RWPE1 (cell line): Measurements from ENCODE around the gene AK5.

Experiments
- CTCF ChIA-PET: fragments of 350-600 bp; sonication (Branson Sonifier 250); formaldehyde crosslinking; extraction: SDS; loops from one replicate; lab custom pipeline; 2021; lab: Yijun Ruan, JAX
- POLR2A ChIA-PET: fragments of 400-600 bp; formaldehyde crosslinking; extraction: SDS; loops from one replicate; lab custom pipeline; 2020; ENCODE audit warnings: antibody characterized with exemption; ENCODE audit not compliant: low non-redundant PET; lab: Yijun Ruan, JAX
- DNase-seq: peaks from one replicate; pipeline ENCODE4 v3.0.0; 2012; ENCODE audit warnings: low spot score
- H3K27ac ChIP-seq: fragments of 450-650 bp; 2 replicates; pipeline ENCODE4 v1.5.1; 2017
- CTCF ChIP-seq: fragments of 450-650 bp; conservative IDR thresholded peaks from 2 replicates; pipeline ENCODE4 v1.5.1; 2017; ENCODE audit warnings: low read depth, mild to moderate bottlenecking

AK5 gene

DNA sequence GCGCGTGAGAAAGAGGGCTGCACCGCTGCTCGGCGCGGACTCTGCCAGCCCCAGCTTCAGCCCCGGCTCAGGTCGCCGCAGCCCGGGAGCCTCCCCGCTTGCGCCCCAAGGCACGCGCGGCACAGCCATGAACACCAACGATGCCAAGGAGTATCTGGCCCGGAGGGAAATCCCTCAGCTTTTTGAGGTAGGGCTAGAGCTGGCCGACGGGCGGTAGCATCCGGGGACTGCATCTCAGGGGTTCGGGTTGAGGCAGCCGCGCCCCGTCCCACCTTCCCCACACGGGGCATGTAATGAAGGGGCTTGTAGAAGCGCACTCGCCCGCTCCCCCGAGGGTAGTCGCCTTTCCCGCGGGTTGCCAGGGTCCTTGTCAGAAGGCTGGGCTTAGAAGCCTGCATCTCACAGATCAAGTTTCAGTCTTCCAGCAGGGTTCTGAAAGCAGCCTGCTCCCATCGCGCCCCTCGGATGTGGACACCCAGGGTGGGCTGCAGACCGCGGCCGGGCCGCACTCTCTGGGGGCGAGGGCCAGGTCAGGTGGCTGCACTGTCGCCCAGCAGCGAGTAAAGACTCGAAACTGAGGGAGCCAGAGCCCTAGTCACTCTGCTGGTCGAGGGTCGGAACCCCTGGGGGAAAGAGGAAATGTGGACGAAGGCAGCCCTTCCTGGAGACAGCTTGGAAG is 507 bp downstream of the AK5 start:
- ChIA-PET POLR2A (no interaction called here), CTCF (no interaction called here)
- no peak for TF ChIP-seq CTCF
- peak; percentile 33 for DNase-seq
- H3K27ac ChIP-seq, result no peak overlapping the region

DNA sequence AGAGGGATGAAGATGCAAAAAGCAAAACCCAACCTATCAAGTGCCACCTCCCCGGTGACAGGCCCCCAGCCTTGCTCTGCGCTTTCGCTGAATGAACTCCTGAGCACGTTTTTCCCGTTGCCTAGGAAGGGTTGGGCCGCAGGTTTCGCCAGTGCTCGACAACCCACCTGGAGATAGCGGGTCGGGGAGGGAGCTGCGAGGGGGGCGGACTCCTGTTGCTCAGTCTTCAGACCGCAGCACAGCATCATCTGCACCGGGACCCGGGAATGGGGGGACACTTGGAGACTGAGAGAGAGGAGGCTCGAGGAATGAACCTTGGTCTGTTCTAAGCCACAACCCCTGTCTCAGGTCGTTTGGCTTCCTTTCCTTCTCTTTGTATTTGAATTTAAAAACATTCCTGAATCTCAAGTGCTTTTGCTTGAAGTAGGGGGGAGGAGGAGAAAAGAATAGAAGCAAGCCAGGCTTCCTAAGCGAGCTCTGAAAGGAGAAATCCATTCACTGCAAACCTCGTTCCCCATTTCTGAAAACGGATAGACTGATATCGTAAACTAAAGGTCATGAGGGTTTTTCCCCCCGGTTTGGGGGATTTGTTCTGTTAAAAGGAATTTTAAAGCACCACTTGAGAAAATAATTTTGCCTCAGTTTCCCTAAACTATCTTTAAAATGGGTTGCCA is 1.2 kb downstream of the AK5 start:
- ChIA-PET CTCF (no interaction called here), POLR2A (no interaction called here)
- TF ChIP-seq CTCF, result no peak
- no peak for DNase-seq
- H3K27ac ChIP-seq, result no peak overlapping the region

DNA sequence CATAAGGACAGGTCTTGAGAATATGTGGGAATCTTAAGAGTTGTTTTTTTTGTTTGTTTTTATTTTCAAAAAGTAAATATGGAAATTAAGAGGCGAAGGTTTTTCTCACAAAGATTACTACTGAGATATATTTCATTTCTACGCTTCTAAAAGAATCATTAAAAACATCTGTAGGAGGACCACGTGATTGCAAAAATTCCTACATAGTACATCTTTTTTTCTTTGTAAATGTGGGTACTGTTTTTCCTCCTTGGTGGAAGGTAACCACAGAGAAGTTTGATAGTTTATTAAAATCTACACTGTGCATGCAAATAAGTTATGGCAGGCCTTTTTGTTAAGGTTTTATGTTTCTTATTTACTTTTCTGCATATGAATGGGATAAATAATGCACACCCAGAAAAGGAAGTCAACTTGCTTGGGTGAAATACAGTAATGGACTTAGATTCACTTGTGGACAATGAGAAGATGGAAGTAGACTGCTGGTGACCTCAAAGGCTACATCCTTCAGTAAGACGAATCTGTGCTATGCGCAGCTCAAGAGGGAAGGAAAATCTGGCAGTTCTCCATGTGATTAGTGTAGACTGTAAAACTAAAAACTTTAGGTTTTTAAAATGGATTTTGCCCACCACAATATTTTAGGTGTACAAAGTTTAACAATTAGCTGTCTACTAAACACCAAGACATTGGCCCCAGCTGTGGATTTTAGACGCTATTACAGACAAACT is 2.0 kb downstream of the AK5 start:
- no peak overlapping the region for H3K27ac ChIP-seq
- POLR2A ChIA-PET, result no interaction called here
- no peak for TF ChIP-seq CTCF
- DNase-seq, result no peak
- CTCF ChIA-PET, result no interaction called here

DNA sequence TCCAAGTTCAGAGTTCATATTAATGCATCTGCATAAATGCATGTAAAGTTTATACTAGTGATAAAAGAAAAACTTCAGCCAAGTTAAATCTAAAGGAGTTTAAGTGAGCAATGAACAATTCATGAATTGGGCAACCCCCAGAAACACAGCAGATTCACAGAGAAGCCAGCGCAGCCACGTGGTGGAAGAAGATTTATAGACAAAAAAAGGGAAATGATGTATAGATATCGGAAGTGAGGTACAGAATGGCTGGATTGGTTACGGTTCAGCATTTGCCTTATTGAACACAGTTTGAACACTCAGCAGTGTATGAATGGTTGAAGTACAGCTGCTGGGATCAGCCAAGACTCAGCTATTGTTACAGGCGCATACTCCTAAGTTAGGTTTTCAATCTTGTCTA is 5.7 kb downstream of the AK5 start:
- ChIA-PET CTCF (no interaction called here), POLR2A (no interaction called here)
- TF ChIP-seq CTCF, result no peak
- H3K27ac ChIP-seq, result no peak overlapping the region
- DNase-seq, result no peak

- DNase-seq, result no peak
- ChIA-PET CTCF (no interaction called here), POLR2A (no interaction called here)
- H3K27ac ChIP-seq, result no peak overlapping the region
- TF ChIP-seq CTCF, result no peak
Observed at GRCh38 chr1:77288275-77288674, 6.5 kb downstream of the AK5 start.

DNA sequence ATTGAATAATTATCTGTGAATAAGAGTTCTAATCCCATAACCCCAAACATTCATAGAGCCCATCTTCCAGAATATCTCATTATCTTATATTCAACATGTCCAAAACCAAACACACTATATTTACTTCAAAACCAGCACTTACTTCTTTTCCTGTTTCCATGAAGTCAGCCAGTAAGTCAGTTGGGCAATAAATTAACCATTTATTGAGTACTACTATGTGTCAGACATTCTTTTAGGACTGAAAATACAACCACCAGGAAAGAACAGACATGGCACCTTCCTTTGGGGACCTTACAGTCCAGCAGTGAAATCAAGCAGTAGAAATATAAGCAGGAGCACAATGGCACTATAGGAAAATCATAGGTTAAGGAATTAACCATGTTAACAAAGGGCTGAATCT is 8.8 kb downstream of the AK5 start:
- no peak for TF ChIP-seq CTCF
- DNase-seq, result no peak
- no peak overlapping the region for H3K27ac ChIP-seq
- CTCF ChIA-PET, result interaction anchor here (0.8 kb wide), 1 partner anchor 9 kb away, joined by 3 read pairs; no protein-coding TSS in a partner anchor
- POLR2A ChIA-PET, result no interaction called here
